WTC11 (cell line): ENCODE measurements around the gene CD68. TPM values are rescaled to one million over a fixed set of nuclear protein-coding genes. Genes with fewer than 3 reads are reported as not detected.

ENCODE experiments used
- AFF4 ChIP-seq: sonication (generic); formaldehyde crosslinking; IDR thresholded peaks from 2 replicates; pipeline ENCODE4 v1.8.1; 2023; ENCODE audit warnings: mild to moderate bottlenecking, missing genetic modification reagents, borderline replicate concordance
- ARID4B ChIP-seq: sonication (generic); formaldehyde crosslinking; IDR thresholded peaks from 2 replicates; pipeline ENCODE4 v1.8.0; 2023; ENCODE audit warnings: missing genetic modification reagents, mild to moderate bottlenecking, borderline replicate concordance
- ATF1 ChIP-seq: sonication (generic); formaldehyde crosslinking; IDR thresholded peaks from 2 replicates; pipeline ENCODE4 v1.8.1; 2023; ENCODE audit warnings: mild to moderate bottlenecking, moderate library complexity, missing genetic modification reagents
- ATF2 ChIP-seq: sonication (generic); formaldehyde crosslinking; IDR thresholded peaks from 2 replicates; pipeline ENCODE4 v1.8.1; 2022; ENCODE audit warnings: low read depth, missing genetic modification reagents, borderline replicate concordance
- CBFB ChIP-seq: sonication (generic); formaldehyde crosslinking; IDR thresholded peaks from 2 replicates; pipeline ENCODE4 v1.8.1; 2022; ENCODE audit warnings: mild to moderate bottlenecking, low read depth, missing genetic modification reagents
- E2F5 ChIP-seq: sonication (generic); formaldehyde crosslinking; IDR thresholded peaks from 2 replicates; pipeline ENCODE4 v1.8.1; 2022; ENCODE audit warnings: mild to moderate bottlenecking, moderate library complexity, missing genetic modification reagents
- ERG ChIP-seq: fragments of 250-450 bp; sonication (Bioruptor Pico); IDR thresholded peaks from 2 replicates; pipeline ENCODE4 v1.8.0; 2021; ENCODE audit warnings: mild to moderate bottlenecking
- MAX ChIP-seq: sonication (generic); formaldehyde crosslinking; IDR thresholded peaks from 2 replicates; pipeline ENCODE4 v1.8.0; 2022; ENCODE audit warnings: mild to moderate bottlenecking, missing genetic modification reagents
- MXD4 ChIP-seq: fragments of 250-450 bp; sonication (Bioruptor Pico); IDR thresholded peaks from 2 replicates; pipeline ENCODE4 v1.8.0; 2021; ENCODE audit warnings: mild to moderate bottlenecking, moderate library complexity, borderline replicate concordance
- NR1H2 ChIP-seq: sonication (generic); formaldehyde crosslinking; IDR thresholded peaks from 2 replicates; pipeline ENCODE4 v1.9.0; 2021; ENCODE audit warnings: mild to moderate bottlenecking, moderate library complexity, missing genetic modification reagents
- SP1 ChIP-seq: sonication (generic); formaldehyde crosslinking; conservative IDR thresholded peaks from 2 replicates; pipeline ENCODE4 v1.8.1; 2022; ENCODE audit warnings: missing genetic modification reagents
- TEAD4 ChIP-seq: sonication (generic); formaldehyde crosslinking; IDR thresholded peaks from 2 replicates; pipeline ENCODE4 v1.8.0; 2022; ENCODE audit warnings: mild to moderate bottlenecking, missing genetic modification reagents
- ZNF219 ChIP-seq: sonication (generic); formaldehyde crosslinking; IDR thresholded peaks from 2 replicates; pipeline ENCODE4 v1.8.0; 2023; ENCODE audit warnings: missing genetic modification reagents, mild to moderate bottlenecking, borderline replicate concordance
- ZNF232 ChIP-seq: sonication (generic); formaldehyde crosslinking; IDR thresholded peaks from 2 replicates; pipeline ENCODE4 v1.8.0; 2022; ENCODE audit warnings: mild to moderate bottlenecking, missing genetic modification reagents
- ZNF396 ChIP-seq: fragments of 250-450 bp; sonication (Bioruptor Pico); IDR thresholded peaks from 2 replicates; pipeline ENCODE4 v1.8.0; 2021; ENCODE audit warnings: mild to moderate bottlenecking, moderate library complexity, borderline replicate concordance
- ZNF425 ChIP-seq: fragments of 250-450 bp; sonication (Bioruptor Pico); conservative IDR thresholded peaks from 2 replicates; pipeline ENCODE4 v1.9.0; 2021; ENCODE audit warnings: mild to moderate bottlenecking
- ZNF512 ChIP-seq: sonication (generic); formaldehyde crosslinking; IDR thresholded peaks from 2 replicates; pipeline ENCODE4 v1.8.1; 2022; ENCODE audit warnings: missing genetic modification reagents, borderline replicate concordance
- ZNF532 ChIP-seq: fragments of 250-450 bp; sonication (Bioruptor Pico); IDR thresholded peaks from 2 replicates; pipeline ENCODE4 v1.9.0; 2021; ENCODE audit warnings: mild to moderate bottlenecking, borderline replicate concordance
- total RNA-seq: library from RNA; stranded (reverse); gene quantifications from 3 replicates; pipeline ENCODE4 v1.2.3, GENCODE V29; 2021

Gene CD68
- total RNA-seq, 1 experiment from 2014 or later: 0.72 TPM

- TF ChIP-seq MAX (CRISPR knock-in tag): peak; percentile 99
- no peak for TF ChIP-seq MXD4 (CRISPR knock-in tag)
- no peak for TF ChIP-seq CBFB (CRISPR knock-in tag)
- no peak for TF ChIP-seq ZNF396
- TF ChIP-seq ZNF425 (CRISPR knock-in tag): no peak
- no peak for TF ChIP-seq NR1H2 (CRISPR knock-in tag)
- no peak for TF ChIP-seq ATF1 (CRISPR knock-in tag)
- TF ChIP-seq ZNF512: no peak
- no peak for TF ChIP-seq SP1 (CRISPR knock-in tag)
- no peak for TF ChIP-seq ERG (CRISPR knock-in tag)
- TF ChIP-seq ZNF232: peak; percentile 84; the same call in 1 of the 2 replicates
- TF ChIP-seq ZNF532 (CRISPR knock-in tag): no peak
- no peak; the same call in 1 of the 2 replicates for TF ChIP-seq E2F5
- TF ChIP-seq AFF4 (CRISPR knock-in tag): 0 out of 2 replicates have a peak, but pooled peaks have one; percentile 26
- peak; percentile 91; the same call in 1 of the 2 replicates for TF ChIP-seq ARID4B
- TF ChIP-seq ZNF219: no peak
- no peak for TF ChIP-seq TEAD4
- TF ChIP-seq ATF2: no peak
Measured at GRCh38 chr17:7572338-7572587, 7.2 kb upstream of the CD68 start (continued).
